Body of pancreas (tissue), 4 donors: Measurements from ENCODE around the gene HOXB2.

ENCODE experiments used
- CTCF ChIP-seq, 7 experiments: fragments of 450-650 bp in 4 of 7; fragments of 200-600 bp in 3 of 7; sonication (generic) in 3 of 7; IDR thresholded peaks; one replicate each; pipeline ENCODE4 v1.5.1; 2016 to 2019; ENCODE audit warnings: antibody characterized with exemption in 7 of 7
- POLR2A ChIP-seq, 3 donors: fragments of 450-650 bp; IDR thresholded peaks; one replicate each; pipeline ENCODE4 v1.6.1; 2016; ENCODE audit warnings: antibody characterized with exemption in 3 of 3, mild to moderate bottlenecking in 2 of 3

- TF ChIP-seq CTCF (IDR thresholded peaks at IDR 0.05) = no peak
- no peak for TF ChIP-seq POLR2A (IDR thresholded peaks at IDR 0.05)
Observed at GRCh38 chr17:48563867-48564187, 18.9 kb upstream of the HOXB2 start.
